ENCODE measurements around the gene MLLT10. TPM values are rescaled to one million over a fixed set of nuclear protein-coding genes. Genes with fewer than 3 reads are reported as not detected.

Gene MLLT10
- total and polyA plus RNA-seq, 2 of the 8 experiments (the other 6 are each of a cell fraction or from before 2014, with no cell fraction given), result 53.1 to 62.1 TPM

DNA sequence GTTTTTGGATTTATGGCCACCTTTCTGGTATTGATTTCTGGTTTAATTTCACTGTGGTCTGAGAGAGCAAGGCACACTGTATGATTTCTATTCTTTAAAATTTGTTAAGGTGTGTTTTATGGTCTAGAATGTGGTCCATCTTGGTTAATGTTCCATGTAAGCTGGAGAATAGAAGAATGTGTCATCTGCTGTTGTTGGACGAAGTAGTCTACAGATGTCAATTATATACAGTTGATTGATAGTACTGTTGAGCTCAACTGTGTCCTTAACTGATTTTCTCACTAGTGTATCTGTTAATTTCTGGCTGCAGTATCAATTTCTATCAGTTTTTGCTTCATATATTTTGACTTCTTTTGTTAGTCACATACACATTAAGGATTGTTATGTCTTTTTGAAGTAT is 127.1 kb downstream of the MLLT10 start (continued):
- TF ChIP-seq, protein P1, sequence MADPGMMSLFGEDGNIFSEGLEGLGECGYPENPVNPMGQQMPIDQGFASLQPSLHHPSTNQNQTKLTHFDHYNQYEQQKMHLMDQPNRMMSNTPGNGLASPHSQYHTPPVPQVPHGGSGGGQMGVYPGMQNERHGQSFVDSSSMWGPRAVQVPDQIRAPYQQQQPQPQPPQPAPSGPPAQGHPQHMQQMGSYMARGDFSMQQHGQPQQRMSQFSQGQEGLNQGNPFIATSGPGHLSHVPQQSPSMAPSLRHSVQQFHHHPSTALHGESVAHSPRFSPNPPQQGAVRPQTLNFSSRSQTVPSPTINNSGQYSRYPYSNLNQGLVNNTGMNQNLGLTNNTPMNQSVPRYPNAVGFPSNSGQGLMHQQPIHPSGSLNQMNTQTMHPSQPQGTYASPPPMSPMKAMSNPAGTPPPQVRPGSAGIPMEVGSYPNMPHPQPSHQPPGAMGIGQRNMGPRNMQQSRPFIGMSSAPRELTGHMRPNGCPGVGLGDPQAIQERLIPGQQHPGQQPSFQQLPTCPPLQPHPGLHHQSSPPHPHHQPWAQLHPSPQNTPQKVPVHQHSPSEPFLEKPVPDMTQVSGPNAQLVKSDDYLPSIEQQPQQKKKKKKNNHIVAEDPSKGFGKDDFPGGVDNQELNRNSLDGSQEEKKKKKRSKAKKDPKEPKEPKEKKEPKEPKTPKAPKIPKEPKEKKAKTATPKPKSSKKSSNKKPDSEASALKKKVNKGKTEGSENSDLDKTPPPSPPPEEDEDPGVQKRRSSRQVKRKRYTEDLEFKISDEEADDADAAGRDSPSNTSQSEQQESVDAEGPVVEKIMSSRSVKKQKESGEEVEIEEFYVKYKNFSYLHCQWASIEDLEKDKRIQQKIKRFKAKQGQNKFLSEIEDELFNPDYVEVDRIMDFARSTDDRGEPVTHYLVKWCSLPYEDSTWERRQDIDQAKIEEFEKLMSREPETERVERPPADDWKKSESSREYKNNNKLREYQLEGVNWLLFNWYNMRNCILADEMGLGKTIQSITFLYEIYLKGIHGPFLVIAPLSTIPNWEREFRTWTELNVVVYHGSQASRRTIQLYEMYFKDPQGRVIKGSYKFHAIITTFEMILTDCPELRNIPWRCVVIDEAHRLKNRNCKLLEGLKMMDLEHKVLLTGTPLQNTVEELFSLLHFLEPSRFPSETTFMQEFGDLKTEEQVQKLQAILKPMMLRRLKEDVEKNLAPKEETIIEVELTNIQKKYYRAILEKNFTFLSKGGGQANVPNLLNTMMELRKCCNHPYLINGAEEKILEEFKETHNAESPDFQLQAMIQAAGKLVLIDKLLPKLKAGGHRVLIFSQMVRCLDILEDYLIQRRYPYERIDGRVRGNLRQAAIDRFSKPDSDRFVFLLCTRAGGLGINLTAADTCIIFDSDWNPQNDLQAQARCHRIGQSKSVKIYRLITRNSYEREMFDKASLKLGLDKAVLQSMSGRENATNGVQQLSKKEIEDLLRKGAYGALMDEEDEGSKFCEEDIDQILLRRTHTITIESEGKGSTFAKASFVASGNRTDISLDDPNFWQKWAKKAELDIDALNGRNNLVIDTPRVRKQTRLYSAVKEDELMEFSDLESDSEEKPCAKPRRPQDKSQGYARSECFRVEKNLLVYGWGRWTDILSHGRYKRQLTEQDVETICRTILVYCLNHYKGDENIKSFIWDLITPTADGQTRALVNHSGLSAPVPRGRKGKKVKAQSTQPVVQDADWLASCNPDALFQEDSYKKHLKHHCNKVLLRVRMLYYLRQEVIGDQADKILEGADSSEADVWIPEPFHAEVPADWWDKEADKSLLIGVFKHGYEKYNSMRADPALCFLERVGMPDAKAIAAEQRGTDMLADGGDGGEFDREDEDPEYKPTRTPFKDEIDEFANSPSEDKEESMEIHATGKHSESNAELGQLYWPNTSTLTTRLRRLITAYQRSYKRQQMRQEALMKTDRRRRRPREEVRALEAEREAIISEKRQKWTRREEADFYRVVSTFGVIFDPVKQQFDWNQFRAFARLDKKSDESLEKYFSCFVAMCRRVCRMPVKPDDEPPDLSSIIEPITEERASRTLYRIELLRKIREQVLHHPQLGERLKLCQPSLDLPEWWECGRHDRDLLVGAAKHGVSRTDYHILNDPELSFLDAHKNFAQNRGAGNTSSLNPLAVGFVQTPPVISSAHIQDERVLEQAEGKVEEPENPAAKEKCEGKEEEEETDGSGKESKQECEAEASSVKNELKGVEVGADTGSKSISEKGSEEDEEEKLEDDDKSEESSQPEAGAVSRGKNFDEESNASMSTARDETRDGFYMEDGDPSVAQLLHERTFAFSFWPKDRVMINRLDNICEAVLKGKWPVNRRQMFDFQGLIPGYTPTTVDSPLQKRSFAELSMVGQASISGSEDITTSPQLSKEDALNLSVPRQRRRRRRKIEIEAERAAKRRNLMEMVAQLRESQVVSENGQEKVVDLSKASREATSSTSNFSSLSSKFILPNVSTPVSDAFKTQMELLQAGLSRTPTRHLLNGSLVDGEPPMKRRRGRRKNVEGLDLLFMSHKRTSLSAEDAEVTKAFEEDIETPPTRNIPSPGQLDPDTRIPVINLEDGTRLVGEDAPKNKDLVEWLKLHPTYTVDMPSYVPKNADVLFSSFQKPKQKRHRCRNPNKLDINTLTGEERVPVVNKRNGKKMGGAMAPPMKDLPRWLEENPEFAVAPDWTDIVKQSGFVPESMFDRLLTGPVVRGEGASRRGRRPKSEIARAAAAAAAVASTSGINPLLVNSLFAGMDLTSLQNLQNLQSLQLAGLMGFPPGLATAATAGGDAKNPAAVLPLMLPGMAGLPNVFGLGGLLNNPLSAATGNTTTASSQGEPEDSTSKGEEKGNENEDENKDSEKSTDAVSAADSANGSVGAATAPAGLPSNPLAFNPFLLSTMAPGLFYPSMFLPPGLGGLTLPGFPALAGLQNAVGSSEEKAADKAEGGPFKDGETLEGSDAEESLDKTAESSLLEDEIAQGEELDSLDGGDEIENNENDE (IDR thresholded peaks at IDR 0.05; ENCODE audit: insufficient replicate concordance, low read length), result no peak
- TF ChIP-seq CHD2 (IDR thresholded peaks at IDR 0.05; ENCODE audit: low read length), result no peak
- no peak for TF ChIP-seq KDM1A (IDR thresholded peaks at IDR 0.05; ENCODE audit: borderline replicate concordance, low read length)
- TF ChIP-seq SIRT6 (IDR thresholded peaks at IDR 0.05; ENCODE audit: low read length), result no peak
- TF ChIP-seq BCL11A (IDR thresholded peaks at IDR 0.05; ENCODE audit: low read depth in 2 of 2, low read length in 2 of 2), result no peak
- TF ChIP-seq SRF (IDR thresholded peaks at IDR 0.05; ENCODE audit: low read depth, low read length), result no peak
- TF ChIP-seq, protein P2, sequence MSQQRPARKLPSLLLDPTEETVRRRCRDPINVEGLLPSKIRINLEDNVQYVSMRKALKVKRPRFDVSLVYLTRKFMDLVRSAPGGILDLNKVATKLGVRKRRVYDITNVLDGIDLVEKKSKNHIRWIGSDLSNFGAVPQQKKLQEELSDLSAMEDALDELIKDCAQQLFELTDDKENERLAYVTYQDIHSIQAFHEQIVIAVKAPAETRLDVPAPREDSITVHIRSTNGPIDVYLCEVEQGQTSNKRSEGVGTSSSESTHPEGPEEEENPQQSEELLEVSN (IDR thresholded peaks at IDR 0.05), result no peak
- TF ChIP-seq SP2 (IDR thresholded peaks at IDR 0.05; ENCODE audit: low read length), result no peak
- TF ChIP-seq, protein P3, sequence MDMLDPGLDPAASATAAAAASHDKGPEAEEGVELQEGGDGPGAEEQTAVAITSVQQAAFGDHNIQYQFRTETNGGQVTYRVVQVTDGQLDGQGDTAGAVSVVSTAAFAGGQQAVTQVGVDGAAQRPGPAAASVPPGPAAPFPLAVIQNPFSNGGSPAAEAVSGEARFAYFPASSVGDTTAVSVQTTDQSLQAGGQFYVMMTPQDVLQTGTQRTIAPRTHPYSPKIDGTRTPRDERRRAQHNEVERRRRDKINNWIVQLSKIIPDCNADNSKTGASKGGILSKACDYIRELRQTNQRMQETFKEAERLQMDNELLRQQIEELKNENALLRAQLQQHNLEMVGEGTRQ (IDR thresholded peaks at IDR 0.05; ENCODE audit: low read length), result no peak
